ENCODE data around the gene PIWIL4.

- TF ChIP-seq CTCF (IDR thresholded peaks at IDR 0.05 in 2 of 3, conservative IDR thresholded peaks at IDR 0.05 in 1 of 3; ENCODE audit: insufficient read depth in 2 of 3, low read depth in 1 of 3, low read length in 3 of 3) (no peak), IFI16 (CRISPR knock-in tag; IDR thresholded peaks at IDR 0.05) (no peak), BHLHE40 (IDR thresholded peaks at IDR 0.05; ENCODE audit: low read length) (no peak), POLR2AphosphoS5 (IDR thresholded peaks at IDR 0.05; ENCODE audit: control insufficient read depth, insufficient read depth, low read depth, low read length) (no peak), TARDBP (IDR thresholded peaks at IDR 0.05) (no peak), TCF7L2 (IDR thresholded peaks at IDR 0.05; ENCODE audit: low read depth, low read length) (no peak), ARID4B (CRISPR knock-in tag; IDR thresholded peaks at IDR 0.05) (no peak), ELF1 (tag; IDR thresholded peaks at IDR 0.05) (no peak), ZNF431 (CRISPR knock-in tag; IDR thresholded peaks at IDR 0.05) (no peak), SMAD3 (CRISPR knock-in tag; conservative IDR thresholded peaks at IDR 0.05) (no peak), KDM1A (IDR thresholded peaks at IDR 0.05) (no peak)
- TF ChIP-seq, protein P1, sequence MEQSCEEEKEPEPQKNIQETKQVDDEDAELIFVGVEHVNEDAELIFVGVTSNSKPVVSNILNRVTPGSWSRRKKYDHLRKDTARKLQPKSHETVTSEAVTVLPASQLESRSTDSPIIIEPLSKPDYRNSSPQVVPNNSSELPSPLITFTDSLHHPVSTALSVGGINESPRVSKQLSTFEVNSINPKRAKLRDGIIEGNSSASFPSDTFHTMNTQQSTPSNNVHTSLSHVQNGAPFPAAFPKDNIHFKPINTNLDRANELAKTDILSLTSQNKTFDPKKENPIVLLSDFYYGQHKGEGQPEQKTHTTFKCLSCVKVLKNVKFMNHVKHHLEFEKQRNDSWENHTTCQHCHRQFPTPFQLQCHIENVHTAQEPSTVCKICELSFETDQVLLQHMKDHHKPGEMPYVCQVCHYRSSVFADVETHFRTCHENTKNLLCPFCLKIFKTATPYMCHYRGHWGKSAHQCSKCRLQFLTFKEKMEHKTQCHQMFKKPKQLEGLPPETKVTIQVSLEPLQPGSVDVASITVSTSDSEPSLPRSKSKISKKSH (CRISPR knock-in tag; IDR thresholded peaks at IDR 0.05), result no peak
- TF ChIP-seq, protein P2, sequence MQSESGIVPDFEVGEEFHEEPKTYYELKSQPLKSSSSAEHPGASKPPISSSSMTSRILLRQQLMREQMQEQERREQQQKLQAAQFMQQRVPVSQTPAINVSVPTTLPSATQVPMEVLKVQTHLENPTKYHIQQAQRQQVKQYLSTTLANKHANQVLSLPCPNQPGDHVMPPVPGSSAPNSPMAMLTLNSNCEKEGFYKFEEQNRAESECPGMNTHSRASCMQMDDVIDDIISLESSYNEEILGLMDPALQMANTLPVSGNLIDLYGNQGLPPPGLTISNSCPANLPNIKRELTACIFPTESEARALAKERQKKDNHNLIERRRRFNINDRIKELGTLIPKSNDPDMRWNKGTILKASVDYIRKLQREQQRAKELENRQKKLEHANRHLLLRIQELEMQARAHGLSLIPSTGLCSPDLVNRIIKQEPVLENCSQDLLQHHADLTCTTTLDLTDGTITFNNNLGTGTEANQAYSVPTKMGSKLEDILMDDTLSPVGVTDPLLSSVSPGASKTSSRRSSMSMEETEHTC (IDR thresholded peaks at IDR 0.05), result no peak
These were observed 32.3 kb downstream of the PIWIL4 start for GRCh38 chr11:94599510-94599909.
